IMR-90 (cell line): Measurements from ENCODE around the gene DHX40. TPM values are rescaled to one million over a fixed set of nuclear protein-coding genes. Genes with fewer than 3 reads are reported as not detected.

Experiments
- ATAC-seq: fragments of 200-7000 bp; cut with Tn5 transposase; 2 replicates; pipeline ENCODE4 v1.9.1; 2020; ENCODE audit warnings: low read depth, mild to moderate bottlenecking, moderate library complexity
- BruUV-seq: library from RNA; stranded (reverse); fragments of 400-500 nt; replicated peaks from 2 replicates; lab custom pipeline; 2021; lab: Mats Ljungman, UMichigan
- CTCF ChIA-PET: fragments of 300-600 bp; formaldehyde crosslinking; extraction: SDS; loops from one replicate; lab custom pipeline; 2021; ENCODE audit warnings: antibody characterized with exemption; lab: Yijun Ruan, JAX
- POLR2A ChIA-PET: fragments of 300-600 bp; sonication (Branson Sonifier 250); formaldehyde crosslinking; loops from one replicate; lab custom pipeline; 2022; ENCODE audit warnings: antibody characterized with exemption; ENCODE audit not compliant: unreplicated experiment; lab: Charles Lee
- DNase-seq: peaks from one replicate; pipeline ENCODE4 v3.0.0; 2013
- H2AFZ ChIP-seq: replicated peaks from 2 replicates; pipeline ENCODE3; 2013; ENCODE audit warnings: low read length, mild to moderate bottlenecking; ENCODE audit not compliant: poor library complexity
- H2AK5ac ChIP-seq: 2 replicates; pipeline ENCODE4 v1.6.1; 2013; ENCODE audit warnings: low read depth, low read length, inconsistent platforms
- H2AK9ac ChIP-seq: replicated peaks from 2 replicates; pipeline ENCODE3; 2013; ENCODE audit warnings: mild to moderate bottlenecking, low read depth, low read length, moderate library complexity; ENCODE audit not compliant: poor library complexity
- H2BK120ac ChIP-seq: 2 replicates; pipeline ENCODE4 v1.6.1; 2013; ENCODE audit warnings: low read depth, low read length, inconsistent platforms
- H2BK15ac ChIP-seq: 3 replicates; pipeline ENCODE4 v1.6.1; 2013; ENCODE audit warnings: low read depth, low read length, inconsistent platforms
- H2BK20ac ChIP-seq: 2 replicates; pipeline ENCODE4 v1.6.1; 2013; ENCODE audit warnings: low read depth, mild to moderate bottlenecking, inconsistent platforms, low read length, moderate library complexity
- H2BK5ac ChIP-seq: 2 replicates; pipeline ENCODE4 v1.6.1; 2013; ENCODE audit warnings: mild to moderate bottlenecking, low read depth, low read length, inconsistent platforms; ENCODE audit not compliant: poor library complexity, severe bottlenecking
- H3K14ac ChIP-seq: replicated peaks from 2 replicates; pipeline ENCODE4 v1.6.1; 2013; ENCODE audit warnings: low read depth, low read length, inconsistent platforms
- H3K18ac ChIP-seq: 2 replicates; pipeline ENCODE4 v1.6.1; 2013; ENCODE audit warnings: low read depth, low read length, control low read depth
- H3K23ac ChIP-seq: 2 replicates; pipeline ENCODE4 v1.6.1; 2013; ENCODE audit warnings: low read depth, low read length, inconsistent platforms
- H3K27ac ChIP-seq: 2 replicates; pipeline ENCODE4 v1.5.1; 2013; ENCODE audit warnings: mild to moderate bottlenecking, control low read depth, low read length; ENCODE audit not compliant: insufficient read depth
- H3K27me3 ChIP-seq: 2 replicates; pipeline ENCODE4 v1.6.1; 2013; ENCODE audit warnings: low read length; ENCODE audit not compliant: control insufficient read depth, insufficient read depth
- H3K36me3 ChIP-seq: 2 replicates; pipeline ENCODE4 v1.6.1; 2013; ENCODE audit warnings: low read length, mixed read lengths; ENCODE audit not compliant: control insufficient read depth, insufficient read depth
- H3K4ac ChIP-seq: 2 replicates; pipeline ENCODE4 v1.6.1; 2013; ENCODE audit warnings: low read depth, low read length, inconsistent platforms
- H3K4me1 ChIP-seq: 2 replicates; pipeline ENCODE4 v1.6.1; 2013; ENCODE audit warnings: low read length, mixed read lengths; ENCODE audit not compliant: control insufficient read depth, insufficient read depth
- H3K4me2 ChIP-seq: 2 replicates; pipeline ENCODE4 v1.6.1; 2013; ENCODE audit warnings: low read depth, mild to moderate bottlenecking, control low read depth, low read length, moderate library complexity
- H3K4me3 ChIP-seq: 2 replicates; pipeline ENCODE4 v1.5.1; 2013; ENCODE audit warnings: low read depth, mild to moderate bottlenecking, control low read depth, low read length, moderate library complexity; ENCODE audit not compliant: insufficient read depth
- H3K56ac ChIP-seq: 2 replicates; pipeline ENCODE4 v1.6.1; 2013; ENCODE audit warnings: low read length, inconsistent platforms; ENCODE audit not compliant: insufficient read depth; ENCODE audit errors: extremely low read depth
- H3K79me1 ChIP-seq, 2 experiments: 2 replicates each; pipeline ENCODE4 v1.6.1; 2013; ENCODE audit warnings: low read length in 2 of 2, inconsistent platforms in 1 of 2, low read depth in 1 of 2
- H3K9ac ChIP-seq: 2 replicates; pipeline ENCODE4 v1.6.1; 2013; ENCODE audit warnings: low read depth, low read length, control low read depth
- H3K9me1 ChIP-seq: 2 replicates; pipeline ENCODE4 v1.6.1; 2013; ENCODE audit warnings: low read length, inconsistent platforms; ENCODE audit not compliant: insufficient read depth
- H3K9me3 ChIP-seq: 2 replicates; pipeline ENCODE4 v1.6.1; 2013; ENCODE audit warnings: low read length; ENCODE audit not compliant: control insufficient read depth, insufficient read depth
- H4K20me1 ChIP-seq: 2 replicates; pipeline ENCODE4 v1.6.1; 2013; ENCODE audit warnings: low read length, inconsistent platforms; ENCODE audit not compliant: insufficient read depth
- H4K5ac ChIP-seq: 2 replicates; pipeline ENCODE4 v1.6.1; 2013; ENCODE audit warnings: mild to moderate bottlenecking, low read depth, low read length, control low read depth
- H4K8ac ChIP-seq, 2 experiments: 2 replicates each; pipeline ENCODE4 v1.6.1; 2013; ENCODE audit warnings: low read depth in 2 of 2, low read length in 2 of 2, control low read depth in 1 of 2, inconsistent platforms in 1 of 2
- H4K91ac ChIP-seq: 2 replicates; pipeline ENCODE4 v1.6.1; 2013; ENCODE audit warnings: low read depth, low read length, inconsistent platforms; ENCODE audit not compliant: insufficient read depth
- BHLHE40 ChIP-seq: fragments of 150-350 bp; IDR thresholded peaks from 2 replicates; pipeline ENCODE4 v1.6.1; 2016; ENCODE audit warnings: mild to moderate bottlenecking, low read depth, low read length
- FOS ChIP-seq: fragments of 150-350 bp; IDR thresholded peaks from 2 replicates; pipeline ENCODE4 v1.6.1; 2016; ENCODE audit warnings: low read depth, low read length
- MAZ ChIP-seq: IDR thresholded peaks from 2 replicates; pipeline ENCODE4 v1.6.1; 2012; ENCODE audit warnings: low read depth, mild to moderate bottlenecking, low read length, improper control_type of control experiment, moderate library complexity, borderline replicate concordance
- MXI1 ChIP-seq: IDR thresholded peaks from 2 replicates; pipeline ENCODE4 v1.6.1; 2012; ENCODE audit warnings: low read depth, mild to moderate bottlenecking, low read length, moderate library complexity, borderline replicate concordance
- NFE2L2 ChIP-seq: fragments of 150-350 bp; IDR thresholded peaks from 2 replicates; pipeline ENCODE4 v1.6.1; 2016; ENCODE audit warnings: low read depth, mild to moderate bottlenecking, low read length
- RFX5 ChIP-seq: IDR thresholded peaks from 2 replicates; pipeline ENCODE4 v1.8.0; 2012; ENCODE audit warnings: low read depth, mild to moderate bottlenecking, low read length, moderate library complexity
- WGBS, 2 experiments: methylation state at CpG; one replicate each; pipeline versions ENCODE4 v1.1.5 to v1.1.7; 2013; ENCODE audit warnings: missing lambda C conversion rate in 2 of 2; ENCODE audit not compliant: insufficient read length in 1 of 2; ENCODE audit errors: extremely low coverage in 2 of 2; 5-methylcytosine and 5-hydroxymethylcytosine counted together
- dilution Hi-C: fragments of 300-500 bp; cut with HindIII; formaldehyde crosslinking; loops from one replicate; pipeline ENCODE4 v1.14.3; 2018; ENCODE audit warnings: low sequenced_read_pairs; ENCODE audit not compliant: unreplicated experiment
- in situ Hi-C: fragments of 300-500 bp; cut with MboI; formaldehyde crosslinking; loops from 3 replicates; pipeline ENCODE4 v1.14.3; 2019; ENCODE audit warnings: low sequenced_read_pairs, inconsistent platforms, mixed read lengths
- intact Hi-C: fragments of 100-400 bp; cut with micrococcal nuclease; formaldehyde crosslinking; loops from 2 replicates; pipeline ENCODE4 v1.10.0; 2022
- polyA plus RNA-seq, 3 experiments: library from polyadenylated mRNA; depleted of rRNA; stranded (reverse); fragments of >200 nt; gene quantifications; 2 replicates each; pipeline ENCODE4 v1.2.3, GENCODE V29; 2012; ENCODE audit warnings: low replicate concordance in 1 of 3
- total RNA-seq: library from RNA; depleted of rRNA; stranded (reverse); fragments of >200 nt; gene quantifications from 2 replicates; pipeline ENCODE4 v1.2.3, GENCODE V29; 2012

The DHX40 gene
- total and polyA plus RNA-seq, 2 of the 4 experiments (the other 2 are of a cell fraction), result 17.4 to 44.4 TPM

DNA sequence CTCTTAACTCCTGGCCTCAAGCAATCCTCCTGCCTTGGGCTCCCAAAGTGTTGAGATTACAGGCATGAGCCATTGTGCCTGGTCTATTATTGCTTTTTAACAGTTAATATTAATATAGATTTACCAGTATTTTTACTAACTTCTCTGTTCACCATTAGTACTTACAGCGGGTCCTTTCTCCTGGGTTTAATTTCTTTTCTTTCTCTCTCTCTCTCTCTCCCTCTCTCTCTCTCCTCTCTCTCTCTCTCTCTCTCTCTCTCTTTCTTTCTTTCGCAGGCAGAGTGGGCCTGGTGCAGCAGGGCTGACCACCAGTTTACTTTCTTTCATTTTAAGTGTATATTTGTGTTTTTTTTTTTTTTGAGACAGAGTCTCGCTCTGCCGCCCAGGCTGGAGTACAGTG is 14.7 kb upstream of the DHX40 start:
- no peak overlapping the region for H2AFZ ChIP-seq
- H3K27me3 ChIP-seq, result peaks cover 3% of the 10 kb centered on the region
- H3K4ac ChIP-seq, result no peak overlapping the region
- no peak overlapping the region for H2BK20ac ChIP-seq
- ATAC-seq (no peak), DNase-seq (no peak)
- intact Hi-C loops (no loop called here), in situ Hi-C loops (no loop called here), dilution Hi-C loops (no loop called here)
- H4K91ac ChIP-seq, result no peak overlapping the region
- H2AK5ac ChIP-seq, result no peak overlapping the region
- no peak overlapping the region for H2AK9ac ChIP-seq
- no peak overlapping the region for H2BK120ac ChIP-seq
- ChIA-PET CTCF (no interaction called here), POLR2A (no interaction called here)
- no peak overlapping the region for H4K5ac ChIP-seq
- BruUV-seq, result no TSS peak
- no peak overlapping the region for H3K27ac ChIP-seq
- TF ChIP-seq MAZ (no peak), NFE2L2 (no peak), MXI1 (no peak), FOS (no peak), RFX5 (no peak), BHLHE40 (no peak)
- no peaks in the 10 kb centered on the region for H3K36me3 ChIP-seq
- no peak overlapping the region for H3K9ac ChIP-seq
- H3K79me1 ChIP-seq, result no peaks in the 10 kb centered on the region
- H3K4me1 ChIP-seq, result no peaks in the 10 kb centered on the region
- H3K9me1 ChIP-seq, result no peaks in the 10 kb centered on the region
- H3K56ac ChIP-seq, result no peak overlapping the region
- no CpG with 5 or more reads among the region's 4 CpGs for WGBS, 2 experiments
- no peak overlapping the region for H3K23ac ChIP-seq
- H2BK15ac ChIP-seq, result no peak overlapping the region
- no peak overlapping the region for H2BK5ac ChIP-seq
- H4K8ac ChIP-seq, result no peak overlapping the region
- no peak overlapping the region for H3K4me3 ChIP-seq
- H3K4me2 ChIP-seq, result no peak overlapping the region
- no peaks in the 10 kb centered on the region for H4K20me1 ChIP-seq
- H3K18ac ChIP-seq, result no peak overlapping the region
- H3K9me3 ChIP-seq, result no peaks in the 10 kb centered on the region
- no peak overlapping the region for H3K14ac ChIP-seq
